AML-193 (cell line): Measurements from ENCODE around the gene URI1.

Source experiments
- DNase-seq, 2 experiments: peaks; one replicate each; lab custom pipeline; 2025; lab: John Stamatoyannopoulos, UW

The URI1 gene

GRCh38 chr19:30059741-30060457, 117.9 kb downstream of the URI1 start:
- DNase-seq, result no peak

GRCh38 chr19:30060531-30061222, 118.6 kb downstream of the URI1 start:
- no peak for DNase-seq

- no peak for DNase-seq
Observed at GRCh38 chr19:30061223-30062064, 119.4 kb downstream of the URI1 start.

DNA sequence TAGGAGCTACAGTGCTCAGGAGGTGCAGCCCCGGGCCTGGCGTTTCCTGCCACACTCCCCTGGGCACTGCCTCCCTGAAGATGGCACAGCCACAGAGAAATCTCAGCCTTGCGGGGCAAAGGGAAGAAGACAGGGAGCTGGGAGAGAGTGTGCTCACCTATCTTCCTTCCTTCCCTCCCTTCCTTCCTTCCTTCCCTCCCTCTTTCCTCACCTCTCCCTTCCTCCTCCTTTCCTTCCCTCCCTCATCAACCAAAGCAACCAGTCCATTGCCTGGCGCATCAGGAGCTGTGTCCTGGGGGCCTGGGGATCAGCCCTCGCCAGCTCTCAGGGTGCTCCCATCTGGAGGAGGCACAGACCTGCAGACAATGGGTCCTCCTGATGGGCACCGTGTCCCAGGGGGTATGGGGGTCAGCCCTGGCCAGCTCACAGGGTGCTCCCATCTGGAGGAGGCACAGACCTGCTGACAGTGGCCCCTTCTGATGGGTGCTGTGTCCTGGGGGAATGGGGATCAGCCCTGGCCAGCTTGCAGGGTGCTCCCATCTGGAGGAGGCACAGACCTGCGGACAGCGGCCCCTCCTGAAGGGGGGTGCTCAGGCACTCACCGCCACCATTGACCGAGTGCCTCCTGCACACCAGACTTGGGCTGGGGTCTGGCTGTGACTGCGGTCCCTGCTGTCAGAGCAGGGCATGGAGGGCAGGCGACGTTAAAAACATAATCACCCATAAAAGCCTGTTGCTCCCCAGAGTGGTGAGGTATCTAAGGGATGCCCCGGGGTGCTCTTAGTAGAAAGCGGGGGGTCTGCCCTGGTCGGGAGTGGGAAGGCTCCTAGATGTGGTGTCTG, 120.2 kb downstream of the URI1 start:
- DNase-seq, result no peak

- no peak for DNase-seq
Observed at GRCh38 chr19:30062907-30063649, 121.0 kb downstream of the URI1 start.

- DNase-seq, result no peak
Observed at GRCh38 chr19:30063650-30064347, 121.8 kb downstream of the URI1 start.

- DNase-seq, result no peak
Observed at GRCh38 chr19:30064348-30064699, 122.3 kb downstream of the URI1 start.

DNA sequence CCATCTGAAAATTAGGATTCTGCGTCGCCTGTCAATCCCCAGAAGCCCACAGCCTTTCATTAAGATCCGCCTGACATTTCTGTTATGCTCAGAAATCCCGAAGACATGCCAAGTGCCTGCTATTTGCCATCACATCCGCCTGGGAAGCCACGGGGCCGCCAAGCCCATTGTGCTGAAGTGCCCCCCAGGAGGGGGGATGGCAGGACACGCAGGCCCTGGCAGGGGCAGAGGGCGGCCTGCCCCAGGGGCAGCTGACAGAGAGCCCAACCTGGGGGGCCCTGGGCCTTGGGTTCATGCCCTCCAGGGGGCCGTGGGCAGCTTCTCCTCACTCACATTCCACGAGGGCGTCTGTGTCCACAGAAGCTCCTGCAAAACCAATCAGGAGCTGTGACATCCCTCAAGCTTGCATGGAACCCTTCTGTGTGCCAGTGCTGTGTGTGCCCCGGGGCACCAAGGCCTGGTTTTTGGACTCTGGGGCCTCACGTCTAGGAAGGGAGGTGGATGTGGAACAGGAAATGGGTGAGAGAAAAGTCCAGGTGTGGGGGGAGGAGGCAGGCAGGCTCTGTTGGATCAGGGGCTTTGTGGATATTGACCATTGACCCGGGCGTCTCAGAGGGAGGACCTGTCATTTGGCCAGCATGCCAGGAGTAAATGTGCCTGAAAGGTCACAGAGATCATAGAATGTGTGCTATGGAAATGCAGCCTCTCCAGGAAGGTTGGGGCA, 122.9 kb downstream of the URI1 start:
- no peak for DNase-seq

- DNase-seq, result no peak
Observed at GRCh38 chr19:30065680-30066606, 123.9 kb downstream of the URI1 start.
